Measurements from ENCODE around the gene KAZN.

KAZN gene

GRCh38 chr1:14681182-14681581, 82.7 kb downstream of the KAZN start:
- Histone ChIP-seq H3K27me3 (ENCODE audit: insufficient read depth, low read length, poor library complexity, severe bottlenecking) (no peaks in the 10 kb centered on the region), H3K36me3 (ENCODE audit: insufficient read depth, low read length) (no peaks in the 10 kb centered on the region), H3K4me2 (ENCODE audit: low read depth, low read length, poor library complexity, severe bottlenecking) (no peak overlapping the region), H3K79me2 (ENCODE audit: insufficient read depth, low read length) (no peaks in the 10 kb centered on the region), H3F3A (ENCODE audit: low read depth) (no peaks in the 10 kb centered on the region), H3K9me2 (replicated peaks; ENCODE audit: low read depth, low read length) (no peaks in the 10 kb centered on the region), H4K20me1 (ENCODE audit: insufficient read depth, low read length, poor library complexity, severe bottlenecking) (no peaks in the 10 kb centered on the region), H3K4me3 (ENCODE audit: low read length, poor library complexity, severe bottlenecking) (no peak overlapping the region), H3K4me1 (ENCODE audit: insufficient read depth, low read length, poor library complexity, severe bottlenecking) (no peaks in the 10 kb centered on the region), H3K9ac (ENCODE audit: low read depth, low read length, poor library complexity, severe bottlenecking) (no peak overlapping the region), H3K9me3 (ENCODE audit: insufficient read depth, low read depth, low read length) (no peaks in the 10 kb centered on the region; the same call in 1 of the 2 replicates), H2AFZ (ENCODE audit: low read length) (no peak overlapping the region)
- TF ChIP-seq EZH2phosphoT487 (IDR thresholded peaks at IDR 0.05; ENCODE audit: borderline replicate concordance) (no peak), CTCF (conservative IDR thresholded peaks at IDR 0.05; ENCODE audit: low read length) (no peak)

GRCh38 chr1:14682941-14683621, 84.6 kb downstream of the KAZN start:
- Histone ChIP-seq H3K4me3 (ENCODE audit: low read length, poor library complexity, severe bottlenecking) (no peak overlapping the region), H4K20me1 (ENCODE audit: insufficient read depth, low read length, poor library complexity, severe bottlenecking) (no peaks in the 10 kb centered on the region), H3K79me2 (ENCODE audit: insufficient read depth, low read length) (no peaks in the 10 kb centered on the region), H3K9me2 (replicated peaks; ENCODE audit: low read depth, low read length) (no peaks in the 10 kb centered on the region), H3K4me2 (ENCODE audit: low read depth, low read length, poor library complexity, severe bottlenecking) (no peak overlapping the region), H3K9ac (ENCODE audit: low read depth, low read length, poor library complexity, severe bottlenecking) (no peak overlapping the region), H3F3A (ENCODE audit: low read depth) (no peaks in the 10 kb centered on the region), H3K36me3 (ENCODE audit: insufficient read depth, low read length) (no peaks in the 10 kb centered on the region), H3K9me3 (ENCODE audit: insufficient read depth, low read depth, low read length) (no peaks in the 10 kb centered on the region), H2AFZ (ENCODE audit: low read length) (no peak overlapping the region), H3K4me1 (ENCODE audit: insufficient read depth, low read length, poor library complexity, severe bottlenecking) (no peaks in the 10 kb centered on the region), H3K27me3 (ENCODE audit: insufficient read depth, low read length, poor library complexity, severe bottlenecking) (no peaks in the 10 kb centered on the region)
- TF ChIP-seq EZH2phosphoT487 (IDR thresholded peaks at IDR 0.05; ENCODE audit: borderline replicate concordance): no peak
- TF ChIP-seq CTCF (conservative IDR thresholded peaks at IDR 0.05; ENCODE audit: low read length): no peak

- no peaks in the 10 kb centered on the region for H4K20me1 ChIP-seq (ENCODE audit: insufficient read depth, low read length, poor library complexity, severe bottlenecking)
- no peaks in the 10 kb centered on the region for H3K36me3 ChIP-seq (ENCODE audit: insufficient read depth, low read length)
- no peak overlapping the region for H3K4me2 ChIP-seq (ENCODE audit: low read depth, low read length, poor library complexity, severe bottlenecking)
- no peaks in the 10 kb centered on the region for H3K4me1 ChIP-seq (ENCODE audit: insufficient read depth, low read length, poor library complexity, severe bottlenecking)
- no peak overlapping the region for H3K4me3 ChIP-seq (ENCODE audit: low read length, poor library complexity, severe bottlenecking)
- H3F3A ChIP-seq (ENCODE audit: low read depth): no peaks in the 10 kb centered on the region
- TF ChIP-seq CTCF (conservative IDR thresholded peaks at IDR 0.05; ENCODE audit: low read length) (no peak), EZH2phosphoT487 (IDR thresholded peaks at IDR 0.05; ENCODE audit: borderline replicate concordance) (no peak)
- H3K9me2 ChIP-seq (replicated peaks; ENCODE audit: low read depth, low read length): no peaks in the 10 kb centered on the region
- no peaks in the 10 kb centered on the region for H3K27me3 ChIP-seq (ENCODE audit: insufficient read depth, low read length, poor library complexity, severe bottlenecking)
- H3K9ac ChIP-seq (ENCODE audit: low read depth, low read length, poor library complexity, severe bottlenecking): no peak overlapping the region
- no peak overlapping the region for H2AFZ ChIP-seq (ENCODE audit: low read length)
- H3K79me2 ChIP-seq (ENCODE audit: insufficient read depth, low read length): no peaks in the 10 kb centered on the region
- H3K9me3 ChIP-seq (ENCODE audit: insufficient read depth, low read depth, low read length): no peaks in the 10 kb centered on the region
Observed at GRCh38 chr1:14685078-14685477, 86.6 kb downstream of the KAZN start.
